Measurements from ENCODE around the gene CCER1. TPM values are rescaled to one million over a fixed set of nuclear protein-coding genes. Genes with fewer than 3 reads are reported as not detected.

Gene CCER1
- total RNA-seq, 4 donors from 2014 or later, result not detected

GRCh38 chr12:90972226-90972625, 17.2 kb upstream of the CCER1 start:
- TF ChIP-seq EP300 (IDR thresholded peaks at IDR 0.05) (no peak), POLR2AphosphoS5 (IDR thresholded peaks at IDR 0.05) (no peak), CTCF (IDR thresholded peaks at IDR 0.05) (no peak), POLR2A (IDR thresholded peaks at IDR 0.05; ENCODE audit: low read depth) (no peak)
- intact Hi-C loops (cut with DNase I), result loop anchor here (10.0 kb wide), 1 partner anchor 353 kb away; no protein-coding TSS in a partner anchor
- DNase-seq (ENCODE audit: extremely low spot score), result no peak

GRCh38 chr12:90970911-90971310, 15.9 kb upstream of the CCER1 start:
- no peak for DNase-seq (ENCODE audit: extremely low spot score)
- Histone ChIP-seq H3K9me3 (no peaks in the 10 kb centered on the region), H3K4me3 (no peak overlapping the region), H3K27me3 (no peaks in the 10 kb centered on the region), H3K36me3 (no peaks in the 10 kb centered on the region), H3K4me1 (no peaks in the 10 kb centered on the region), H3K27ac (replicated peaks in 1 of 4) (no peak overlapping the region)
- TF ChIP-seq CTCF (IDR thresholded peaks at IDR 0.05) (no peak), POLR2AphosphoS5 (IDR thresholded peaks at IDR 0.05) (no peak), EP300 (IDR thresholded peaks at IDR 0.05) (no peak), POLR2A (IDR thresholded peaks at IDR 0.05; ENCODE audit: low read depth) (no peak)
- intact Hi-C loops (cut with DNase I), result loop anchor here (10.0 kb wide), 1 partner anchor 354 kb away; no protein-coding TSS in a partner anchor

More at GRCh38 chr12:90972226-90972625, 17.2 kb upstream of the CCER1 start:
- Histone ChIP-seq H3K27ac (replicated peaks in 1 of 4) (no peak overlapping the region), H3K4me3 (no peak overlapping the region), H3K36me3 (no peaks in the 10 kb centered on the region), H3K4me1 (no peaks in the 10 kb centered on the region), H3K27me3 (no peaks in the 10 kb centered on the region), H3K9me3 (no peaks in the 10 kb centered on the region)

GRCh38 chr12:90970471-90970870, 15.5 kb upstream of the CCER1 start:
- Histone ChIP-seq H3K27ac (replicated peaks in 1 of 4) (no peak overlapping the region), H3K9me3 (no peaks in the 10 kb centered on the region), H3K27me3 (no peaks in the 10 kb centered on the region), H3K4me1 (no peaks in the 10 kb centered on the region), H3K4me3 (no peak overlapping the region), H3K36me3 (no peaks in the 10 kb centered on the region)
- intact Hi-C loops (cut with DNase I), result loop anchor here (10.0 kb wide), 1 partner anchor 354 kb away; no protein-coding TSS in a partner anchor
- TF ChIP-seq EP300 (IDR thresholded peaks at IDR 0.05), result no peak
- no peak for TF ChIP-seq POLR2AphosphoS5 (IDR thresholded peaks at IDR 0.05)
- TF ChIP-seq CTCF (IDR thresholded peaks at IDR 0.05), result no peak
- no peak for TF ChIP-seq POLR2A (IDR thresholded peaks at IDR 0.05; ENCODE audit: low read depth)
- no peak for DNase-seq (ENCODE audit: extremely low spot score)

- no peak for DNase-seq (ENCODE audit: extremely low spot score)
- Histone ChIP-seq H3K27me3 (no peaks in the 10 kb centered on the region), H3K4me1 (no peaks in the 10 kb centered on the region), H3K27ac (replicated peaks in 1 of 4) (no peak overlapping the region), H3K4me3 (no peak overlapping the region), H3K9me3 (no peaks in the 10 kb centered on the region), H3K36me3 (no peaks in the 10 kb centered on the region)
- 98% methylated on average over 2 of the region's 2 CpGs for WGBS
- no peak for TF ChIP-seq POLR2AphosphoS5 (IDR thresholded peaks at IDR 0.05)
- TF ChIP-seq EP300 (IDR thresholded peaks at IDR 0.05), result no peak
- TF ChIP-seq CTCF (IDR thresholded peaks at IDR 0.05), result no peak
- TF ChIP-seq POLR2A (IDR thresholded peaks at IDR 0.05; ENCODE audit: low read depth), result no peak
- intact Hi-C loops (cut with DNase I), result loop anchor here (10.0 kb wide), 1 partner anchor 355 kb away; no protein-coding TSS in a partner anchor
Measured at GRCh38 chr12:90969851-90970250, 14.9 kb upstream of the CCER1 start.

GRCh38 chr12:90969346-90969745, 14.4 kb upstream of the CCER1 start:
- 4% methylated on average over 1 of the region's 1 CpG for WGBS

More at GRCh38 chr12:90969346-90969745, 14.4 kb upstream of the CCER1 start:
- DNase-seq (ENCODE audit: extremely low spot score), result no peak
- H3K27me3 ChIP-seq, result no peaks in the 10 kb centered on the region
- no peak overlapping the region for H3K27ac ChIP-seq (replicated peaks in 1 of 4)
- no peak overlapping the region for H3K4me3 ChIP-seq
- intact Hi-C loops (cut with DNase I), result no loop called here
- H3K9me3 ChIP-seq, result no peaks in the 10 kb centered on the region
- no peaks in the 10 kb centered on the region for H3K4me1 ChIP-seq
- TF ChIP-seq POLR2AphosphoS5 (IDR thresholded peaks at IDR 0.05) (no peak), CTCF (IDR thresholded peaks at IDR 0.05) (no peak), EP300 (IDR thresholded peaks at IDR 0.05) (no peak), POLR2A (IDR thresholded peaks at IDR 0.05; ENCODE audit: low read depth) (no peak)
- H3K36me3 ChIP-seq, result no peaks in the 10 kb centered on the region

Data from esophagus muscularis mucosa (tissue), 4 donors.